GM04504 (cell line): ENCODE results near the gene KCNJ2.

ENCODE experiments used
- DNase-seq: peaks from one replicate; pipeline ENCODE4 v3.0.0-alpha.2; 2012; ENCODE audit warnings: low read depth

The KCNJ2 gene

DNA sequence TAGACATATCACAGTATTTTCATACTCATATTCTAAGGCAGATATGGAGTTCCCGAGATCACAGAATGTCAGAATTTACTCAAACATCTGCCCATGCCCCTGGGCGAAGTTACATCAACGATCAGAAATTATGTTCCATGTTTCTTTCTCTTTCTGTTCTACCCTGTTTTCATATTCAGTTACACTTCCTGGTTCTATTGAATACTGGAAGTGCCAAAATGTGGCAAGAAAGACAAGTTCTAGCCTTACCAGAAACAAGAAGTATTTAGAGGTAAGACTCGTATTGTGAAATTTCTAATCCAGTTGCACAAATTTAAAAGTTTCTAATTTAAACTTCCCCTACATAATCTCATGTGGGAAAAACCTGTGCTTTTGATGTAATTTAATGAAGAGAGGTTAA, 36.1 kb downstream of the KCNJ2 start:
- DNase-seq = no peak

GRCh38 chr17:70206361-70207010, 37.2 kb downstream of the KCNJ2 start:
- no peak for DNase-seq

GRCh38 chr17:70207184-70207583, 37.9 kb downstream of the KCNJ2 start:
- DNase-seq = no peak

- DNase-seq = no peak
Measured at GRCh38 chr17:70208080-70208794, 38.9 kb downstream of the KCNJ2 start.

- no peak for DNase-seq
Measured at GRCh38 chr17:70208825-70209555, 39.7 kb downstream of the KCNJ2 start.

DNA sequence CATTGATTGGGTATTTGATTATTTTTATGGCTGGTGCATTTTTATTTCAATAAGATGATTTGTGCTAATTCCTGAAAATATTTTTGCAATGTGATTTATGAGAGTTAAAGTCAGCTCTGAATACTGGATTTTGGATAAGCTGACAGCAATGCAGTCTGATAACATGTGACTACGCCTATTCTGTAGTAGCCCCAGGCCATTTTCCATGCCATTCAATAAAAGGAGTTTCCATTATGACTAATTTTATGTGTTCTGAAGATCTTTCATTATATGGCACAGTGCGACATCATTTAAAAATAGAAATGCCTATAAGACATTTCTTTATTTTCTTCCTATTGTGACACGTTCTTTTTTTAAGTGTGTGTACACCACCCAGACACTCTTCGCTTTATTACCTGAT, 46.3 kb downstream of the KCNJ2 start:
- no peak for DNase-seq

- no peak for DNase-seq
Measured at GRCh38 chr17:70217571-70217970, 48.2 kb downstream of the KCNJ2 start.

GRCh38 chr17:70225276-70225675, 55.9 kb downstream of the KCNJ2 start:
- no peak for DNase-seq
